WTC11 (cell line): ENCODE data around the gene KDM1A. TPM values are rescaled to one million over a fixed set of nuclear protein-coding genes. Genes with fewer than 3 reads are reported as not detected.

Source experiments
- ATAC-seq: fragments of 200-7000 bp; cut with Tn5 transposase; 2 replicates; pipeline ENCODE4 v1.10.0; 2021; ENCODE audit warnings: mild to moderate bottlenecking, moderate library complexity
- CTCF ChIA-PET: fragments of 300-600 bp; sonication (Branson Sonifier 250); formaldehyde crosslinking; loops from one replicate; lab custom pipeline; 2021; ENCODE audit warnings: antibody characterized with exemption; lab: Charles Lee
- POLR2A ChIA-PET: fragments of 350-600 bp; sonication (Branson Sonifier 250); formaldehyde crosslinking; loops from one replicate; lab custom pipeline; 2021; ENCODE audit warnings: antibody characterized with exemption; lab: Charles Lee
- DNase-seq: peaks from one replicate; pipeline ENCODE4 v3.0.0; 2021; ENCODE audit warnings: low spot score
- H3K27ac Mint-ChIP-seq: 2 replicates; pipeline ENCODE4 v1.8.0; 2021; ENCODE audit warnings: mixed read lengths
- H3K27me3 Mint-ChIP-seq: 2 replicates; pipeline ENCODE4 v1.8.0; 2021; ENCODE audit warnings: low read depth, mild to moderate bottlenecking, moderate library complexity, mixed read lengths
- H3K36me3 Mint-ChIP-seq: 2 replicates; pipeline ENCODE4 v1.8.0; 2021; ENCODE audit warnings: mixed read lengths
- H3K4me1 Mint-ChIP-seq: 2 replicates; pipeline ENCODE4 v1.8.0; 2022; ENCODE audit warnings: mixed read lengths
- H3K4me3 Mint-ChIP-seq: 2 replicates; pipeline ENCODE4 v1.8.0; 2021; ENCODE audit warnings: mild to moderate bottlenecking, moderate library complexity, mixed read lengths
- H3K9me3 Mint-ChIP-seq: 2 replicates; pipeline ENCODE4 v1.8.0; 2021; ENCODE audit warnings: mixed read lengths
- AR ChIP-seq: fragments of 250-450 bp; sonication (Bioruptor Pico); IDR thresholded peaks from 2 replicates; pipeline ENCODE4 v1.9.0; 2021; ENCODE audit warnings: mild to moderate bottlenecking
- ATF3 ChIP-seq: sonication (generic); formaldehyde crosslinking; conservative IDR thresholded peaks from 2 replicates; pipeline ENCODE4 v1.8.1; 2022; ENCODE audit warnings: mild to moderate bottlenecking, missing genetic modification reagents
- ATF6 ChIP-seq: sonication (generic); formaldehyde crosslinking; IDR thresholded peaks from 2 replicates; pipeline ENCODE4 v1.8.1; 2023; ENCODE audit warnings: mild to moderate bottlenecking, missing genetic modification reagents
- CDX4 ChIP-seq: fragments of 250-450 bp; sonication (Bioruptor Pico); IDR thresholded peaks from 2 replicates; pipeline ENCODE4 v1.9.0; 2021; ENCODE audit warnings: moderate library complexity, mild to moderate bottlenecking, inconsistent platforms, borderline replicate concordance
- ELF4 ChIP-seq: sonication (generic); formaldehyde crosslinking; IDR thresholded peaks from 2 replicates; pipeline ENCODE4 v1.8.1; 2022; ENCODE audit warnings: low read depth, mild to moderate bottlenecking, moderate library complexity, missing genetic modification reagents
- ETV6 ChIP-seq: sonication (generic); formaldehyde crosslinking; IDR thresholded peaks from 2 replicates; pipeline ENCODE4 v1.8.1; 2022; ENCODE audit warnings: mild to moderate bottlenecking, missing genetic modification reagents
- FOXP4 ChIP-seq: sonication (generic); formaldehyde crosslinking; IDR thresholded peaks from 2 replicates; pipeline ENCODE4 v1.8.0; 2022; ENCODE audit warnings: mild to moderate bottlenecking, missing genetic modification reagents
- HMGXB4 ChIP-seq: sonication (generic); formaldehyde crosslinking; IDR thresholded peaks from 2 replicates; pipeline ENCODE4 v1.8.1; 2023; ENCODE audit warnings: mild to moderate bottlenecking, moderate library complexity, missing genetic modification reagents
- JAZF1 ChIP-seq: fragments of 250-450 bp; sonication (Bioruptor Pico); IDR thresholded peaks from 2 replicates; pipeline ENCODE4 v1.9.0; 2021; ENCODE audit warnings: moderate library complexity, mild to moderate bottlenecking, inconsistent platforms
- MLX ChIP-seq: sonication (generic); formaldehyde crosslinking; IDR thresholded peaks from 2 replicates; pipeline ENCODE4 v1.8.1; 2023; ENCODE audit warnings: mild to moderate bottlenecking, missing genetic modification reagents, moderate library complexity
- OVOL2 ChIP-seq: fragments of 250-450 bp; sonication (Bioruptor Pico); IDR thresholded peaks from 2 replicates; pipeline ENCODE4 v1.9.0; 2021; ENCODE audit warnings: mild to moderate bottlenecking, borderline replicate concordance
- SP1 ChIP-seq: sonication (generic); formaldehyde crosslinking; conservative IDR thresholded peaks from 2 replicates; pipeline ENCODE4 v1.8.1; 2022; ENCODE audit warnings: missing genetic modification reagents
- TEAD1 ChIP-seq: sonication (generic); formaldehyde crosslinking; IDR thresholded peaks from 2 replicates; pipeline ENCODE4 v1.8.0; 2022; ENCODE audit warnings: mild to moderate bottlenecking, missing genetic modification reagents
- TP53 ChIP-seq: sonication (generic); formaldehyde crosslinking; IDR thresholded peaks from 2 replicates; pipeline ENCODE4 v1.8.1; 2023; ENCODE audit warnings: mild to moderate bottlenecking, missing genetic modification reagents
- USF1 ChIP-seq: sonication (generic); formaldehyde crosslinking; IDR thresholded peaks from 2 replicates; pipeline ENCODE4 v1.8.0; 2022; ENCODE audit warnings: mild to moderate bottlenecking, missing genetic modification reagents
- ZBTB21 ChIP-seq: sonication (generic); formaldehyde crosslinking; IDR thresholded peaks from 2 replicates; pipeline ENCODE4 v1.8.1; 2023; ENCODE audit warnings: mild to moderate bottlenecking, missing genetic modification reagents, borderline replicate concordance
- ZNF138 ChIP-seq: sonication (generic); formaldehyde crosslinking; conservative IDR thresholded peaks from 2 replicates; pipeline ENCODE4 v1.8.1; 2022; ENCODE audit warnings: mild to moderate bottlenecking, moderate library complexity, missing genetic modification reagents
- ZNF416 ChIP-seq: fragments of 250-450 bp; sonication (Bioruptor Pico); IDR thresholded peaks from 2 replicates; pipeline ENCODE4 v1.9.0; 2021; ENCODE audit warnings: mild to moderate bottlenecking, inconsistent platforms
- total RNA-seq: library from RNA; stranded (reverse); gene quantifications from 3 replicates; pipeline ENCODE4 v1.2.3, GENCODE V29; 2021

The KDM1A gene
- total RNA-seq, 1 experiment from 2014 or later: 226 TPM

- peaks cover 38% of the 10 kb centered on the region for H3K4me1 Mint-ChIP-seq
- TF ChIP-seq AR (no peak), TP53 (CRISPR knock-in tag) (no peak), FOXP4 (CRISPR knock-in tag) (no peak), CDX4 (no peak), ATF3 (CRISPR knock-in tag) (no peak), ZNF138 (CRISPR knock-in tag) (no peak), OVOL2 (no peak), USF1 (CRISPR knock-in tag) (no peak), HMGXB4 (CRISPR knock-in tag) (no peak), JAZF1 (CRISPR knock-in tag) (no peak), ZBTB21 (CRISPR knock-in tag) (no peak), SP1 (CRISPR knock-in tag) (no peak), MLX (CRISPR knock-in tag) (no peak), ELF4 (CRISPR knock-in tag) (no peak), ATF6 (no peak), ZNF416 (no peak), TEAD1 (CRISPR knock-in tag) (no peak), ETV6 (CRISPR knock-in tag) (no peak)
- ChIA-PET CTCF (interaction anchor here (0.6 to 5.5 kb wide), 21 partner anchors 9 to 347 kb away, joined by 3 to 156 read pairs (median 4); partner anchors contain the start of gene LUZP1), POLR2A (interaction anchor here (1.0 kb wide), 1 partner anchor 69 kb away, joined by 4 read pairs; the partner anchor contains the start of gene LUZP1)
- DNase-seq (no peak), ATAC-seq (no peak)
- H3K9me3 Mint-ChIP-seq: no peaks in the 10 kb centered on the region
- H3K36me3 Mint-ChIP-seq: peaks cover under 1% of the 10 kb centered on the region; the same call in 1 of the 2 replicates
- H3K4me3 Mint-ChIP-seq: no peak overlapping the region
- no peaks in the 10 kb centered on the region for H3K27me3 Mint-ChIP-seq
- no peak overlapping the region for H3K27ac Mint-ChIP-seq
Measured at GRCh38 chr1:23099171-23099536, 79.9 kb downstream of the KDM1A start.
